ENCODE measurements around the gene TUBD1.

DNA sequence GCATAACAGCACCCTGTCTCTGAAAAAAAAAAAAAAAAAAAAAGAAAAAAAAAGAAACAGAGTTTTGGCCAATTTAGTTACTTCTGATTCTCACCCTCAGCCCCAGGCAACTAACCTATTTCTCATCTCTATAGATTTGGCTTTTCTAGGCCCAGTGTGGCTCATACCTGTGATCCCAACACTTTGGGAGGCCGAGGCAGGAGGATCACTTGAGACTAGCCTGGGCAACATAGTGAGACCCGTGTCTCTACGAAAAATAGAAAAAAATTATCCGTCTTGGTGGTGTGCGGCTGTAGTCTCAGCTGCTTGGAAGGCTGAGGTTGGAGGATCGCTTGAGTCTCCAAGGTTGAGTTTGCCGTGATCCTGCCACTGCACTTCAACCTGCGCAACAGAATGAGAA is 8.9 kb upstream of the TUBD1 start:
- TF ChIP-seq, protein P1, sequence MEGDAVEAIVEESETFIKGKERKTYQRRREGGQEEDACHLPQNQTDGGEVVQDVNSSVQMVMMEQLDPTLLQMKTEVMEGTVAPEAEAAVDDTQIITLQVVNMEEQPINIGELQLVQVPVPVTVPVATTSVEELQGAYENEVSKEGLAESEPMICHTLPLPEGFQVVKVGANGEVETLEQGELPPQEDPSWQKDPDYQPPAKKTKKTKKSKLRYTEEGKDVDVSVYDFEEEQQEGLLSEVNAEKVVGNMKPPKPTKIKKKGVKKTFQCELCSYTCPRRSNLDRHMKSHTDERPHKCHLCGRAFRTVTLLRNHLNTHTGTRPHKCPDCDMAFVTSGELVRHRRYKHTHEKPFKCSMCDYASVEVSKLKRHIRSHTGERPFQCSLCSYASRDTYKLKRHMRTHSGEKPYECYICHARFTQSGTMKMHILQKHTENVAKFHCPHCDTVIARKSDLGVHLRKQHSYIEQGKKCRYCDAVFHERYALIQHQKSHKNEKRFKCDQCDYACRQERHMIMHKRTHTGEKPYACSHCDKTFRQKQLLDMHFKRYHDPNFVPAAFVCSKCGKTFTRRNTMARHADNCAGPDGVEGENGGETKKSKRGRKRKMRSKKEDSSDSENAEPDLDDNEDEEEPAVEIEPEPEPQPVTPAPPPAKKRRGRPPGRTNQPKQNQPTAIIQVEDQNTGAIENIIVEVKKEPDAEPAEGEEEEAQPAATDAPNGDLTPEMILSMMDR (IDR thresholded peaks at IDR 0.05), result no peak
- no peak for TF ChIP-seq POLR2A (IDR thresholded peaks at IDR 0.05)

Measured in body of pancreas (tissue), 4 donors.